Cardiac muscle cell (in vitro differentiated cells and primary cell): ENCODE results near the gene P3H1. TPM values are rescaled to one million over a fixed set of nuclear protein-coding genes. Genes with fewer than 3 reads are reported as not detected.
"Not testable (repeated sequence)": the region's sequence is repeated elsewhere in the genome, so short reads cannot be mapped to it uniquely, and the experiment has no call there.

Source experiments
- DNase-seq, 2 donors: peaks; one replicate each; pipeline versions ENCODE4 v3.0.0 to v3.0.0-alpha.2; 2010 to 2017; ENCODE audit warnings: low read depth in 1 of 2, low spot score in 1 of 2
- H3K27ac ChIP-seq: fragments of 200-600 bp; sonication (generic); 2 replicates; pipeline ENCODE4 v1.5.1; 2016
- H3K27me3 ChIP-seq: fragments of 200-600 bp; sonication (generic); 2 replicates; pipeline ENCODE4 v1.6.0; 2016; ENCODE audit warnings: control low read depth
- H3K36me3 ChIP-seq: fragments of 200-600 bp; sonication (generic); 2 replicates; pipeline ENCODE4 v1.5.1; 2016; ENCODE audit warnings: control low read depth
- H3K4me1 ChIP-seq: fragments of 200-600 bp; sonication (generic); 2 replicates; pipeline ENCODE4 v1.8.1; 2017; ENCODE audit warnings: low read depth, mild to moderate bottlenecking, mixed run types
- H3K4me3 ChIP-seq: fragments of 200-600 bp; sonication (generic); 2 replicates; pipeline ENCODE4 v1.5.1; 2016; ENCODE audit warnings: mild to moderate bottlenecking
- H3K9me3 ChIP-seq: fragments of 200-600 bp; sonication (generic); 2 replicates; pipeline ENCODE4 v1.5.1; 2017; ENCODE audit warnings: low read depth, mild to moderate bottlenecking, control low read depth
- CTCF ChIP-seq: IDR thresholded peaks from 2 replicates; pipeline ENCODE4 v1.5.1; 2012; ENCODE audit warnings: low read depth, mild to moderate bottlenecking, low read length
- polyA plus RNA-seq: library from polyadenylated mRNA; unstranded; fragments of >200 nt; fragmentation: Nextera tagmentation; extraction: Ambion mirVana; gene quantifications from 2 replicates; pipeline ENCODE4 v1.2.1, GENCODE V29; 2016
- total RNA-seq: library from RNA; depleted of rRNA; stranded (reverse); fragments of >200 nt; gene quantifications from 2 replicates; pipeline ENCODE4 v1.2.3, GENCODE V29; 2016

P3H1 gene
- total and polyA plus RNA-seq, 2 experiments from 2014 or later: 56.1 to 65.4 TPM

- TF ChIP-seq CTCF: no peak
- no peak overlapping the region for H3K4me3 ChIP-seq
Observed at GRCh38 chr1:42733415-42734200, 33.2 kb downstream of the P3H1 start.

DNA sequence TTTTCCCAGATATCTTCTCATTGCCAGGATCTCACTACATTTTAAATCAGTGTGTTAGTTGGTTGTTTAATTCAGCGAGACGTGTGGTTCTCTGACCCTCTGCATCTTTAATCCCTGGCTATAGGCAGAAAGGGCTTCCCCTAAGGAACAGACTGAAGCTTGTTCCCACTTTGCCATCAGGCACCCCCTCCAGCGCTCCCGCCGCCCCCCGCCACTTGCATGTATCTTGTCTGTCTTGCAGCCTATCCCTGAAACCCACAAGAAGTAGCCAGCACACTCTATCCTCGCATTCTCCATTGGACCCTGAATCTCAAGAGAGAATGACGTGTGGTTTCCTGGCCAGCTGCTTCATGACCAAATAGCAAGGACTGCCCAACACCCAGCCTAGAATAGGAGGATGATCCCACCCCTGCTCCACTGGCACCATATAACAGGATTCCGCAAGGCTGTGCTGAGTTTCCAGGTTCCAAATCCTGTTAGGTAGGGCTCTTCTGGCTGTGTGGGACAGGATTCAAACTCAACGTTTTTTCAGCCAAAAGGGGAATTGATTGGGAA is 34.6 kb downstream of the P3H1 start:
- no peaks in the 10 kb centered on the region for H3K27me3 ChIP-seq
- no peaks in the 10 kb centered on the region for H3K9me3 ChIP-seq
- peak in 1 of 2 donors; percentile 34 for DNase-seq
- no peak overlapping the region for H3K4me3 ChIP-seq
- H3K36me3 ChIP-seq: no peaks in the 10 kb centered on the region
- no peaks in the 10 kb centered on the region for H3K4me1 ChIP-seq
- no peak overlapping the region for H3K27ac ChIP-seq
- TF ChIP-seq CTCF: no peak

More at GRCh38 chr1:42733415-42734200, 33.2 kb downstream of the P3H1 start:
- Histone ChIP-seq H3K36me3 (no peaks in the 10 kb centered on the region), H3K4me1 (no peaks in the 10 kb centered on the region), H3K27me3 (no peaks in the 10 kb centered on the region), H3K27ac (no peak overlapping the region), H3K9me3 (no peaks in the 10 kb centered on the region)
- DNase-seq: no peak

DNA sequence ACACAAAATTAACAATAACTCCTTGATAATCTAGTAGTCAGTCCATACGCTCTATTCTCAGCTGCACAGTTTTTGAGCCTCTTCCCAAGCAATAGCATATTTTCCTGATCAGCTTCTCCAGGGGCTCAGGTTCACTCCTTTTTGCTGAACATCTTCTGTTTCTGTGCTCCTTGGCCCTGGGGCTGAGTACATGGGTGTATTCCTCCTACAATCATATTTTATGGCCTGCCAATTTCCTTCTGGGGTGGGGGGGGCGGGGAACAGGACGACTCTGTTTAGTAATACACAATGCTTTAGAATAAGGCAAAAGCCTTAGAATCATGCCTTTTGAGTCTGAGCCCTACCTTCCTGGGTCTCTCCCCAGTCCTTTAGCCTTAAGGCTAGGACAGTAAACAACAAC is 35.2 kb downstream of the P3H1 start:
- Histone ChIP-seq H3K4me1 (no peaks in the 10 kb centered on the region), H3K27ac (no peak overlapping the region), H3K4me3 (no peak overlapping the region), H3K27me3 (no peaks in the 10 kb centered on the region), H3K36me3 (no peaks in the 10 kb centered on the region), H3K9me3 (no peaks in the 10 kb centered on the region)
- TF ChIP-seq CTCF: no peak
- no peak for DNase-seq

DNA sequence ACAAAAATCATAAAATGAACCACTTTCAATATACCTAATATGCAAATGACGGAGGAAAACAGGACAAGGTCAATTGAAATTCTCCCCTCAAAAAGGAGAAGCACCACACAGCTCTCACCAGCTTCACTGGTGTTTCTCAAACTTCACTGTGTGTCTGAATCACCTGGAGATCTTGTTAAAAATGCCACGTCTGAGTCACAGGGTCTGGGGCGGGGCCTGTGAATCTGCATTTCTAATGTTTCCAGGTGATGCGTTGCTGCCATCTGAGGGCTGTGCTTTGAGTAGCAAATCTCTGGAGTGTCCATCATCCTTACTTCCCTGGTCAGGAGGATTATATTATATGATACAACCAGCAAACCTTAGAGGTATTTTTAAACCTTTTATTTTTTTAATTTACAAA is 35.8 kb downstream of the P3H1 start:
- H3K4me3 ChIP-seq: no peak overlapping the region
- no peaks in the 10 kb centered on the region for H3K27me3 ChIP-seq
- no peak for DNase-seq
- no peaks in the 10 kb centered on the region for H3K9me3 ChIP-seq
- no peaks in the 10 kb centered on the region for H3K36me3 ChIP-seq
- TF ChIP-seq CTCF: no peak
- H3K27ac ChIP-seq: no peak overlapping the region
- no peaks in the 10 kb centered on the region for H3K4me1 ChIP-seq

- no peak for TF ChIP-seq CTCF
- no peak for DNase-seq
- no peaks in the 10 kb centered on the region for H3K36me3 ChIP-seq
- H3K4me3 ChIP-seq: no peak overlapping the region
- H3K4me1 ChIP-seq: no peaks in the 10 kb centered on the region
- no peak overlapping the region for H3K27ac ChIP-seq
- no peaks in the 10 kb centered on the region for H3K9me3 ChIP-seq
- H3K27me3 ChIP-seq: no peaks in the 10 kb centered on the region
Observed at GRCh38 chr1:42730002-42730401, 36.8 kb downstream of the P3H1 start.

GRCh38 chr1:42725820-42726219 is 41.0 kb downstream of the P3H1 start:
- H3K36me3 ChIP-seq, H3K27me3 ChIP-seq, H3K9me3 ChIP-seq, H3K4me3 ChIP-seq, DNase-seq, H3K4me1 ChIP-seq, H3K27ac ChIP-seq: not testable (repeated sequence)
